Thyroid gland (tissue), 4 donors: ENCODE data around the gene CEP72.

ENCODE experiments used
- POLR2A ChIP-seq, 2 donors: fragments of 450-650 bp; IDR thresholded peaks; one replicate each; pipeline ENCODE4 v1.6.1; 2017; ENCODE audit warnings: antibody characterized with exemption in 2 of 2, mild to moderate bottlenecking in 2 of 2, moderate library complexity in 1 of 2
- TF ChIP-seq, protein P1 (sequence below), 6 experiments: fragments of 200-600 bp in 3 of 6; fragments of 450-650 bp in 3 of 6; sonication (generic) in 3 of 6; IDR thresholded peaks; one replicate each; pipeline ENCODE4 v1.5.1; 2016 to 2019; ENCODE audit warnings: antibody characterized with exemption in 6 of 6, mild to moderate bottlenecking in 2 of 6, inconsistent platforms in 1 of 6, moderate library complexity in 1 of 6

DNA sequence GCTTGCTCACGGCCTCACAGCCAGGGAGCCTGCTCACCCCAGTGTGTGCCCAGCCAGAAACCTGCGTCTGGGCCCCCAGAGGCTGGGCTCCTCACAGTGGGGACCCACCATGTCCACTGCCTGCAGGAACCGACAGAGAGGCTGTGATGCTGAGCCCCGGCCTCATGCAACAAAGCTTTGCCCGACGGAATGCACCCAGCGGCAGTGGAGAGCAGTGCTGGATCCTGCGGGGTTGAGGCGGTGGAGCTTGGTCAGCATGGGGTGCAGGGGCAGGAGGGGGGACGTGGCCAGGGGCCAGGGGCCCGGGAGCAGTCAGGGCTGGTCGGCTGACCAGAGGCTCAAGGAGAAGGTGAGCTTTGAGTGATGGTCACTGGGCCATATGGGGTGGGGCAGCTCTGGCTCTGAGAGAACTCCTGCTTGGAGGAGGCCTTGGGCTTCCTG, 7.7 kb upstream of the CEP72 start:
- TF ChIP-seq, protein P1, sequence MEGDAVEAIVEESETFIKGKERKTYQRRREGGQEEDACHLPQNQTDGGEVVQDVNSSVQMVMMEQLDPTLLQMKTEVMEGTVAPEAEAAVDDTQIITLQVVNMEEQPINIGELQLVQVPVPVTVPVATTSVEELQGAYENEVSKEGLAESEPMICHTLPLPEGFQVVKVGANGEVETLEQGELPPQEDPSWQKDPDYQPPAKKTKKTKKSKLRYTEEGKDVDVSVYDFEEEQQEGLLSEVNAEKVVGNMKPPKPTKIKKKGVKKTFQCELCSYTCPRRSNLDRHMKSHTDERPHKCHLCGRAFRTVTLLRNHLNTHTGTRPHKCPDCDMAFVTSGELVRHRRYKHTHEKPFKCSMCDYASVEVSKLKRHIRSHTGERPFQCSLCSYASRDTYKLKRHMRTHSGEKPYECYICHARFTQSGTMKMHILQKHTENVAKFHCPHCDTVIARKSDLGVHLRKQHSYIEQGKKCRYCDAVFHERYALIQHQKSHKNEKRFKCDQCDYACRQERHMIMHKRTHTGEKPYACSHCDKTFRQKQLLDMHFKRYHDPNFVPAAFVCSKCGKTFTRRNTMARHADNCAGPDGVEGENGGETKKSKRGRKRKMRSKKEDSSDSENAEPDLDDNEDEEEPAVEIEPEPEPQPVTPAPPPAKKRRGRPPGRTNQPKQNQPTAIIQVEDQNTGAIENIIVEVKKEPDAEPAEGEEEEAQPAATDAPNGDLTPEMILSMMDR (IDR thresholded peaks at IDR 0.05) = no peak
- TF ChIP-seq POLR2A (IDR thresholded peaks at IDR 0.05) = no peak
